GM12878 (cell line): Measurements from ENCODE around the gene TYW3. TPM values are rescaled to one million over a fixed set of nuclear protein-coding genes. Genes with fewer than 3 reads are reported as not detected.

Source experiments
- ATAC-seq: fragments of 200-7000 bp; cut with Tn5 transposase; 3 replicates; pipeline ENCODE4 v1.9.1; 2020; ENCODE audit warnings: mild to moderate bottlenecking, moderate library complexity
- BruUV-seq: library from RNA; stranded (reverse); fragments of 400-500 nt; replicated peaks from 2 replicates; lab custom pipeline; 2021; lab: Mats Ljungman, UMichigan
- CTCF ChIA-PET: fragments of 300-600 bp; sonication (Branson Sonifier 250); formaldehyde crosslinking; extraction: SDS; loops from one replicate; lab custom pipeline; 2021; ENCODE audit warnings: inconsistent platforms; lab: Yijun Ruan, JAX
- POLR2A ChIA-PET: fragments of 350-600 bp; formaldehyde crosslinking; extraction: SDS; loops from one replicate; lab custom pipeline; 2021; ENCODE audit warnings: inconsistent platforms; lab: Charles Lee
- RAD21 ChIA-PET: fragments of 300-600 bp; sonication (Branson Sonifier 250); formaldehyde crosslinking; loops from one replicate; lab custom pipeline; 2023; ENCODE audit warnings: antibody characterized with exemption; ENCODE audit not compliant: unreplicated experiment; lab: Charles Lee
- SMC1A ChIA-PET: fragments of 300-600 bp; sonication (Branson Sonifier 250); formaldehyde crosslinking; loops from one replicate; lab custom pipeline; 2023; ENCODE audit not compliant: unreplicated experiment, uncharacterized antibody; lab: Charles Lee
- DNase-seq: peaks from one replicate; pipeline ENCODE4 v3.0.0-alpha.2; 2011; ENCODE audit warnings: low read depth, low spot score
- FAIRE-seq: peaks from 3 replicates; lab custom pipeline; 2011; peaks lifted over from hg19 to GRCh38; lab: Jason Lieb, UNC
- H2AFZ ChIP-seq: 2 replicates; pipeline ENCODE4 v1.6.0; 2011; ENCODE audit warnings: low read depth, low read length, control low read depth; ENCODE audit not compliant: control insufficient read depth
- H3K27ac ChIP-seq: 2 replicates; pipeline ENCODE4 v1.5.1; 2011; ENCODE audit warnings: control low read depth; ENCODE audit not compliant: control insufficient read depth, insufficient read depth
- H3K27me3 ChIP-seq, 2 experiments: replicated peaks in 1 of 2; 2 replicates each; pipeline versions ENCODE4 v1.6.0 to v1.6.1; 2011; ENCODE audit warnings: low read length in 1 of 2; ENCODE audit not compliant: control insufficient read depth in 2 of 2, insufficient read depth in 2 of 2
- H3K36me3 ChIP-seq, 2 experiments: 2 replicates each; pipeline ENCODE4 v1.5.1; 2011; ENCODE audit warnings: low read length in 1 of 2; ENCODE audit not compliant: control insufficient read depth in 2 of 2, insufficient read depth in 2 of 2
- H3K4me1 ChIP-seq: 2 replicates; pipeline ENCODE4 v1.6.1; 2011; ENCODE audit warnings: mild to moderate bottlenecking, low read length, moderate library complexity, mixed read lengths; ENCODE audit not compliant: control insufficient read depth, insufficient read depth
- H3K4me2 ChIP-seq: 2 replicates; pipeline ENCODE4 v1.6.0; 2011; ENCODE audit warnings: control low read depth; ENCODE audit not compliant: control insufficient read depth, insufficient read depth
- H3K4me3 ChIP-seq: fragments of 200-600 bp; sonication (generic); 2 replicates; pipeline ENCODE4 v1.5.1; 2016
- H3K79me2 ChIP-seq: 2 replicates; pipeline ENCODE4 v1.6.0; 2011; ENCODE audit warnings: low read length; ENCODE audit not compliant: control insufficient read depth, insufficient read depth
- H3K9ac ChIP-seq: 2 replicates; pipeline ENCODE4 v1.8.0; 2011; ENCODE audit warnings: low read length, control low read depth, mixed read lengths; ENCODE audit not compliant: control insufficient read depth, insufficient read depth
- H3K9me3 ChIP-seq: replicated peaks from 3 replicates; pipeline ENCODE4 v1.5.1; 2011; ENCODE audit warnings: mild to moderate bottlenecking, low read length; ENCODE audit not compliant: control insufficient read depth, insufficient read depth
- H4K20me1 ChIP-seq: 2 replicates; pipeline ENCODE4 v1.6.0; 2011; ENCODE audit not compliant: control insufficient read depth, insufficient read depth
- CBX5 ChIP-seq: sonication (generic); IDR thresholded peaks from 2 replicates; pipeline ENCODE4 v1.6.1; 2016; ENCODE audit warnings: low read depth, moderate library complexity, mild to moderate bottlenecking, inconsistent platforms
- CHD1 ChIP-seq: IDR thresholded peaks from 2 replicates; pipeline ENCODE4 v1.6.1; 2012; ENCODE audit warnings: low read depth, low read length, improper control_type of control experiment
- EGR1 ChIP-seq, 2 experiments: IDR thresholded peaks; 1 replicate in 1 of 2; 2 replicates in 1 of 2; pipeline ENCODE4 v1.6.1; 2011 to 2012; ENCODE audit warnings: low read depth in 2 of 2, low read length in 2 of 2, borderline replicate concordance in 1 of 2, mild to moderate bottlenecking in 1 of 2, moderate library complexity in 1 of 2
- GATAD2B ChIP-seq: fragments of 450-650 bp; conservative IDR thresholded peaks from 2 replicates; pipeline ENCODE4 v1.6.1; 2017; ENCODE audit warnings: low read depth, mild to moderate bottlenecking, moderate library complexity
- HDGF ChIP-seq: fragments of 450-650 bp; IDR thresholded peaks from 2 replicates; pipeline ENCODE4 v1.6.1; 2016; ENCODE audit warnings: antibody characterized with exemption
- NR2F1 ChIP-seq: fragments of 450-650 bp; conservative IDR thresholded peaks from 2 replicates; pipeline ENCODE4 v1.6.1; 2017; ENCODE audit warnings: mild to moderate bottlenecking
- ZSCAN29 ChIP-seq: fragments of 450-650 bp; IDR thresholded peaks from 2 replicates; pipeline ENCODE4 v1.6.1; 2017; ENCODE audit warnings: mild to moderate bottlenecking, moderate library complexity
- in situ Hi-C: fragments of 300-500 bp; cut with MboI; formaldehyde crosslinking; loops from 9 replicates; pipeline ENCODE4 v1.14.3; 2018; ENCODE audit warnings: mixed read lengths
- intact Hi-C: fragments of 100-400 bp; cut with micrococcal nuclease; formaldehyde crosslinking; loops from one replicate; pipeline ENCODE4 v1.14.2; 2022; ENCODE audit not compliant: unreplicated experiment
- polyA plus RNA-seq, 11 experiments: library from polyadenylated mRNA; depleted of rRNA in 4 of 11; unstranded in 6 of 11; stranded (reverse) in 5 of 11; fragments of >200 nt; fragmentation: Nextera tagmentation in 4 of 11; fragmentation: Illumina TruSeq in 1 of 11; extraction: Ambion mirVana in 4 of 11; extraction: Trizol in 1 of 11; gene quantifications; 1 replicate in 1 of 11; 2 replicates in 10 of 11; pipeline versions ENCODE4 v1.2.1 to v1.2.3, GENCODE V29; 2011 to 2016; ENCODE audit warnings: inconsistent platforms in 2 of 11, missing spikeins in 2 of 11, low read depth in 1 of 11
- total RNA-seq, 4 experiments: library from RNA; depleted of rRNA in 3 of 4; stranded (reverse); fragments of >200 nt in 3 of 4; fragmentation: Illumina TruSeq in 1 of 4; extraction: Trizol in 1 of 4; gene quantifications; 2 replicates each; pipeline versions ENCODE4 v1.2.1 to v1.2.3, GENCODE V29; 2013 to 2021
- TF ChIP-seq, protein P1 (sequence below): fragments of 450-650 bp; conservative IDR thresholded peaks from 2 replicates; pipeline ENCODE4 v1.6.1; 2017; ENCODE audit warnings: mild to moderate bottlenecking, moderate library complexity
- TF ChIP-seq, protein P2 (sequence below): IDR thresholded peaks from 2 replicates; pipeline ENCODE4 v1.6.1; 2011; ENCODE audit warnings: borderline replicate concordance, low read depth, mild to moderate bottlenecking, moderate library complexity, low read length; ENCODE audit not compliant: insufficient read depth, poor library complexity, severe bottlenecking

The TYW3 gene
- total and polyA plus RNA-seq, 10 of the 15 experiments (the other 5 are each of a cell fraction or from before 2014, with no cell fraction given): 18.6 to 54.4 (median 32.8) TPM

GRCh38 chr1:74780594-74780993 is 47.6 kb downstream of the TYW3 start (continued):
- TF ChIP-seq EGR1 (IDR thresholded peaks at IDR 0.05; ENCODE audit: borderline replicate concordance in 1 of 2, low read depth in 2 of 2, low read length in 2 of 2): no peak
- TF ChIP-seq, protein P1, sequence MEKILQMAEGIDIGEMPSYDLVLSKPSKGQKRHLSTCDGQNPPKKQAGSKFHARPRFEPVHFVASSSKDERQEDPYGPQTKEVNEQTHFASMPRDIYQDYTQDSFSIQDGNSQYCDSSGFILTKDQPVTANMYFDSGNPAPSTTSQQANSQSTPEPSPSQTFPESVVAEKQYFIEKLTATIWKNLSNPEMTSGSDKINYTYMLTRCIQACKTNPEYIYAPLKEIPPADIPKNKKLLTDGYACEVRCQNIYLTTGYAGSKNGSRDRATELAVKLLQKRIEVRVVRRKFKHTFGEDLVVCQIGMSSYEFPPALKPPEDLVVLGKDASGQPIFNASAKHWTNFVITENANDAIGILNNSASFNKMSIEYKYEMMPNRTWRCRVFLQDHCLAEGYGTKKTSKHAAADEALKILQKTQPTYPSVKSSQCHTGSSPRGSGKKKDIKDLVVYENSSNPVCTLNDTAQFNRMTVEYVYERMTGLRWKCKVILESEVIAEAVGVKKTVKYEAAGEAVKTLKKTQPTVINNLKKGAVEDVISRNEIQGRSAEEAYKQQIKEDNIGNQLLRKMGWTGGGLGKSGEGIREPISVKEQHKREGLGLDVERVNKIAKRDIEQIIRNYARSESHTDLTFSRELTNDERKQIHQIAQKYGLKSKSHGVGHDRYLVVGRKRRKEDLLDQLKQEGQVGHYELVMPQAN: no peak

DNA sequence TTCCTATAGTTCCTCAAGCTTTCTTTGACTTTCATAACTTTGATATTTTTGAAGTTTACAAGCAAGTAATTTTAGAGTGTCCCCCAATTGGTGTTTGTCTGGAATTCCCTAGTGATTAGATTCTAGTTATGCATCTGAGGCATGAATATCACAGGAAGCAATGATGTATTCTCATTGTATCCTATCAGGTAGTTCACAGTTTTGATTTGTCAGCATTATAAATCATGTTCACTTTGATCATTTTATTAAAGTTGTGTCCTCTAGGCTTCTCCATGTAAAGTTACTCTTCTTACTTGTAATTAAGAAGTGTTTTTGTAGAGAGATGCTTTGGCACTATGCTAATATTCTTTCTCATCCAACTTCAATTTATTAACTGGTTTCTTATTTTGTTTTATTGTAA is 53.0 kb downstream of the TYW3 start:
- SMC1A ChIA-PET: interaction anchor here (1.5 kb wide), 1 partner anchor 106 kb away, joined by 4 read pairs; no protein-coding TSS in a partner anchor
- ATAC-seq: no peak
- TF ChIP-seq ZSCAN29 (no peak), CBX5 (no peak), NR2F1 (no peak), HDGF (no peak), GATAD2B (no peak), CHD1 (no peak)
- TF ChIP-seq, protein P2, sequence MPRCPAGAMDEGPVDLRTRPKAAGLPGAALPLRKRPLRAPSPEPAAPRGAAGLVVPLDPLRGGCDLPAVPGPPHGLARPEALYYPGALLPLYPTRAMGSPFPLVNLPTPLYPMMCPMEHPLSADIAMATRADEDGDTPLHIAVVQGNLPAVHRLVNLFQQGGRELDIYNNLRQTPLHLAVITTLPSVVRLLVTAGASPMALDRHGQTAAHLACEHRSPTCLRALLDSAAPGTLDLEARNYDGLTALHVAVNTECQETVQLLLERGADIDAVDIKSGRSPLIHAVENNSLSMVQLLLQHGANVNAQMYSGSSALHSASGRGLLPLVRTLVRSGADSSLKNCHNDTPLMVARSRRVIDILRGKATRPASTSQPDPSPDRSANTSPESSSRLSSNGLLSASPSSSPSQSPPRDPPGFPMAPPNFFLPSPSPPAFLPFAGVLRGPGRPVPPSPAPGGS: no peak
- Histone ChIP-seq H3K36me3 (no peaks in the 10 kb centered on the region), H4K20me1 (no peaks in the 10 kb centered on the region), H3K4me2 (no peak overlapping the region), H2AFZ (no peak overlapping the region), H3K4me1 (no peaks in the 10 kb centered on the region), H3K9me3 (no peaks in the 10 kb centered on the region), H3K4me3 (no peak overlapping the region), H3K9ac (no peak overlapping the region), H3K27ac (no peak overlapping the region), H3K79me2 (no peaks in the 10 kb centered on the region), H3K27me3 (no peaks in the 10 kb centered on the region)
- CTCF ChIA-PET: interaction anchor here (0.6 to 0.7 kb wide), 2 partner anchors 14 to 486 kb away, joined by 3 to 4 read pairs; no protein-coding TSS in a partner anchor
- in situ Hi-C loops (no loop called here), intact Hi-C loops (no loop called here)
- no peak for DNase-seq
- no TSS peak for BruUV-seq
- RAD21 ChIA-PET: no interaction called here
- no peak for FAIRE-seq
- POLR2A ChIA-PET: no interaction called here
